HS-27A (cell line): ENCODE results near the gene BDH1.

Experiments used
- DNase-seq: peaks from one replicate; pipeline ENCODE4 v3.0.0-alpha.2; 2012; ENCODE audit warnings: low read depth, missing footprints

The BDH1 gene

DNA sequence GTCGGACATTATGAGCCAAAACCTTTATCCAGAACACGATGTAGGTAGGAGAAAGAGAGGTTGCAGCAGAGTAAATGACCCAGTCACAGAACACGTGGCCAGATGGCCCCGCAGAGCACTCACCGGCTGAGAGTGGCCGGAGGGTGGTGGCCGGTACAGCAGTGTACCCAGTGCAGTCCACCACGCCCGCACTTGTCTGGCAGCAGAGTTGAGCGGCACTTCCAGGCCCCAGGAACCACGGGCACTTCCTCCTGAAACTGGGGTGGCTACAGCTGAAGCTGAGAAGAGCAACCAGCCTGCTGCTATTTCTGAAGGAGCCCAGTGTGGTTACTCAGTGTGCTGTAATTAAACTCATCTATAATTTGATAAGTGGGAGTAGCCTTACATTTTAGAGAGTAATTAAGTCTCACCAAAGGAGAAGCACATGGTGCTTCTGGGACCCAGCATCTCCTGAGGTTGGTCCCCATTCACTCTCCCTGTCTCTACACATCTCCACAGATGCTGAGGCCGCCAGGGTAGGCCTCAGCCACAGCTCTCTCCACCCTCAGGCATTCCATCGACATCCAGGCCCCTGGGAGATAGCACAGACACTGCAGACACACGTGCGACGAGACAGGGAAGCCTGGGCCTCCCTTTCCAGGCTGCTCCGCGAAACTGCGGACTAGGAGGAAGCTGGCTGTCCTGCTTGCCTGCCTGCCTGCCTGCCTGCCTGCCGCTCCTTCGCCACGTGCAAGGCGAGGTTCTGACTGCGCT, 49.8 kb downstream of the BDH1 start:
- DNase-seq: no peak

DNA sequence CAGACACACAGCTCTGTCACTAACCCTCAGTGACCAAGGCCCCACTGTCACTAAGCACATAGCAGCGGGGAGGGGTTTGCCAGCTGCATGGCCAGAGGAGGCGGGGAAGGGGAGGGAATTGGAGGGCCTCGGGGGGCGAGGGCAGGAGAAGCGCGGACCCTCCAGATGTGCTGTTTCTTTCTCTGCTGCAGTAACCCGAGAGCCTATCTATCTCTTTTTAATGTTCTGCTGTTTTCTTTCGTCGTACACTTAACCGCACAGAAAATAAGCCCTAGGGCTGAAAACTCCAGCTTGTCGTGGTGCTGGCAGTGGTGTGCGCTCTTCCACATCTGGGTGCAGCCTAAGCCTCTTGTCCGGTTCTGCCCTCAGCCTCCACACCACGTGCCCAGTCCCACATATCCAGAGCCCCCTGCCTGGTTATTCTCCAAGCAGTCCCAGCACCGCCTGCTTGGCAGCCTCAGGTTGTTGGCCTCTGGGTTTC, 51.1 kb downstream of the BDH1 start:
- DNase-seq: no peak

DNA sequence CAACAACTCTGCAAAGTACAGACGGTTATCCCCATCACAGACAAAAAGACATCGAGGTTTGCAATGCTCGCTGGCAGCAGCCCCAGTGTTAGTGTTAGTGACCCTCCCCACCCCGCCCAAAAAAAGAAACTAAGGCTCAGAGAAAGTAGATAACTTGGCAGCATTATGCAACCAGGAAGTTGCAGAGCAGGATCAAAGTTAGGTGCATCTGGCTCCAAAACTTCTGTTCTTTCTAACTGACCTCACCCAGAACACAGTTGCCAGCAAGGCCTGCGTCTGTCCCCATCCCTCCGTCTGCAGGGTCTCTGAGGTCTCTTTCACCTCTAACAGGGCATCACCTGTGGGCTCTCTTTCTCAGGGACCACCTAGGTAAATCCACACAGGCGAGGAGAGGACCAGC, 51.5 kb downstream of the BDH1 start:
- no peak for DNase-seq

DNA sequence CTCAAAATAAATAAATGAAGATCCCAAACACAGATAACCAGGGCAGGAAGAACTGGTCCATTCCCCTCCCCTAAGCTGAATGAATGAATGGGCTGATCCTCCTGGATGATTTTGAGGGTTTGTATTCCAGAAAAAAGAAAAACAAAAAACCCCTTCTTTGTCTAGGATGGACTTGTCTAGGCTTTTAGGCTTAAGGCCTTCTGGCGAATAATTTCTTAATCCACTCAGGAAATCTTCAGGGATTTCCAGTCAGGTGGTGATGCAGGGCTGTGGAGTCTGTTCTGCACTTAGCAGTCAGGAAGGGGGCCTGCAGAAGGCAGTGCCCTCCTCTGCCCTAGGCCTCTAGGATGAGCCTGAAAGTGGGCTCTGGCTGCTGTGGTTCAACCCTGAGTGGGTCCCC, 52.1 kb downstream of the BDH1 start:
- DNase-seq: no peak

DNA sequence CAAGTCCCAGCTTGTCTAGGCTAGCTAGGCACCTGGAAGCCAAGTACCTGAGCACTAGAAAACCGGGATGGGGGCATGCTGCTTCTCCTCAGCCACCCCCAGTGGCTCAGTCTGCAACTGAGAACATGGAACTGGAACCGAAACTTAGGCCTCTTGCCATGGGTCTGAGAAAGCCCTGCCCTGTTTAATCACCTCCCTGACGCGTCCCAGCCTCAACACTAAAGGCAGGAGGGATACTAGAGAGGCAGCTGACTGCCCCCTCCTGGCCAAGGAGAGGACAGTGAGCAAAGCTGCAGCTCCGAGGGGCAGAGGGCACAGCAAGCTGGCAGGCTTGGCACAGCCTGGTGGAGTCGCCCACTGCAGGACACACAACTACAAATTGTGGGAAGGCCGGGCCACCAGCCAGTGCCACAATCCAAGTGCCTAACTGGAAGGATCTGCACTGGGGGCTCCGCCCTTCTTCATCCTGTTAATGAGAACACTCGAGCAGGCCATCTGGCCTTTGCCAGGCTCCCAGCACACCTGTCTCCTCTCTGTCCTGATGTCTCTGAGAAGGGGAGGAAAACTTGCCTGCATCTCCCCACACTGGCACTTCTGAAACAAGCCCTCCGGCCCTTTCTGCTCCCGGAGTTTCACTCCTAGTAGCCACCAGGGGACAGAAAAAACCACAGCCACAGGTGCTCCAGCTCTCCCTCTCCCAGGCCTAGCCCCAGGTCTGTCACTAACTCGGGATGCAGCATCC, 53.7 kb downstream of the BDH1 start:
- DNase-seq: peak; percentile 84

DNA sequence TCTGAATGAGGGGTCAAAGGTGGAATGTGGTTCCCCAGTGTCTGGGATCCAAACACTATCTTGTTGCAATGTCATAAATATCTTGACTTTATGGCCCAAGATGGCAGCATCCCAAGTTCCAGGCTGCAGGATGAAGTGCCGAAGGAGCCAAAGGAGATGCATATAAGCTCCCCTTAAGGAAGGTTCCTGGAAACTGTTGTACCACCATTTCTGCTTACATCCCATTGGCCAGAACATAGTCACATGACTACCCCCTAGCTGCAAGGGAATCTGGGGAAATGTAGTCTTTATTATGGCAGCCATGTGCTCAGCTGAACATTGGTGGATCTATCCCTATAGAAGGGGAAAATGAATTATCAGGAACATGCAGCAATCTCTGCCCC, 54.3 kb downstream of the BDH1 start:
- DNase-seq: peak; percentile 79

DNA sequence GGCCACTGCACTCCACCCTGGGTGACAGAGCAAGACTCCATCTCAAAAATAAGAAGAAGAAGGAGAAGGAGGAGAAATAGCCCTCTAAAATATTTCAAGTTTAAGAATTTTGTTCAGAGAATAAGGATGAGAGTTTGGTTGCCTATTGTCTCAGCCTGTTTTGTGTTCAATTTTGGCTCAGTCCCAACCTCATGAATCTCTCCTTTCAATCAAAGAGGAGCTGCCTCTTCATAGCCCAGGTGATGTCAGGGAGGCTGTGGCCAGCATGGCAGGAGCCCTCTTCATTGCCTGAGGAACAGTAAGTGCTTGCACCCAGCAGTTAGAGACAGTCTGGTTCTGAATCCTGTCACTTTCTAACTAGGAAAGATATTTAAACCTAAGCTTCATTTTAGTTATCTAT, 55.0 kb downstream of the BDH1 start:
- DNase-seq: no peak

DNA sequence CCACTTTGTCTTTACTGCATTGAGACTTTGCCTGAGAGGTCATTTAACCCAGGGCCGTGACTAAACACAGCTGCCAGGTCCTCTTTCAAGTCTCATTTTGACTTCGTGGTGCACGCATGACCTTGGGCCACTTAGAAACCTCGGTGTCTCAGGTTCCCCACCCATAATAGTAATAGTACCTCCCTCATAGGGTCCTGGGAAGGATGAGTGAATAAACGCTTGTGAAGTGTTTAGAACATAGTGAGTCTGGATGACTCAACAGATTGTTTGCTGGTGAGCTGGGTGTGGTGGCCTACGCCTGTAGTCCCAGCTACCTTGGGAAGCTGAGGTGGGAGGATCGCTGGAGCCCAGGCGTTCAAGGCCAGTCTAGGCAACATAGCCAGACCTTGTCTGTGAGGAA, 56.3 kb downstream of the BDH1 start:
- DNase-seq: peak; percentile 75

DNA sequence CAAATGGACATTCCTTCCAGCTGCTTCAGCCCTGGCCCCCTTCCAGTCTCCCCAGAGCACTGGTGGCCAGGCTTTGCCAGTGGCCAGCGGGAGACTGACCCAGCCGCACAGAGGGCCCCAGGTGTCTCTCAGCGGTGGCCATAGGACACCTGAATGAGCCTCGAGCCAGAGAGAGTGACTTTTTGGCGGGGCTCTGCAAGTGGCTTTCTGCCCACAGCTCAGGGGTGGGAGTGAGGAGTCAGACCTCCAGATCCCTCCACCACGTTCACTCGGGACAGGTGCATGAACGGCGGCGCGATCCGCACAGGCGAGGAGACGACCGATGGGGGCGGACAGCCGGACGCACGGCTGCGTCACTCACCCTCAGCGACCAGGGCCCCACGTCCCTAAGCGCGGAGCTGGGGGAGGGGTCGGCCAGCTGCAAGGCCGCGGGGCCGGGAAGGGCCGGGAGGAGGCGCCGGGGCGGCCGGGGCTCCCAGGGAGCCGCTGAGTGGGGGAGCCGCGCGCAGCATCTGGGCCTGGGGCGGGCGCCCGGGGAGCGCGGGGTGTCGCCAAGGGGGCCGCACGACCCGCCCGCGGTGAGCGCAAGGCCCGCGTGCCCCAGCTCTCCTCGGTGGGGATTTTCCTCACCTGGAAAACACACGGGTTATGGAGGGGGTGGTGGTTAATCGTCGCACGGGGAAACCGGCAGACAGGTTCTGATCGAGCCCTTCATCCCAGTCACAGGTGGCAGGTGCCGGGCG, 57.1 kb downstream of the BDH1 start:
- no peak for DNase-seq

DNA sequence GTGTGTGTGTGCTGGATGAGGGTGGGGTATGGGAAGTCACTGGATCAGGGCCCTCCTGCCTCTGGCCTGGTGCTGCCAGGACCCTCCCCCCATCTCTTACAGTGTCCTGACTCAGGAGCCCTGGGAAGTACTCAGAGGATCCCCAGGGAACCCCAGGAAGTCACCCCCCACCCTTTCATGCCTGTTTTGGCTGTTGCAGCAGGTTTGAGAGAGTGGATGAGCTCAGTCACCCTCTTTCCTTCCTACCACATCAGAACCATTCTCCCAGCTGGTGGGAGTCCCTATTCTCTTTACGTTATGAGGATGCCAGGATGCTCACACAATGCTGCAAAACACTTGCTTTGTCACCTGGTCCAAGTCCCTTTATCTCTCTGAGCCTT, 59.0 kb downstream of the BDH1 start:
- DNase-seq: no peak

DNA sequence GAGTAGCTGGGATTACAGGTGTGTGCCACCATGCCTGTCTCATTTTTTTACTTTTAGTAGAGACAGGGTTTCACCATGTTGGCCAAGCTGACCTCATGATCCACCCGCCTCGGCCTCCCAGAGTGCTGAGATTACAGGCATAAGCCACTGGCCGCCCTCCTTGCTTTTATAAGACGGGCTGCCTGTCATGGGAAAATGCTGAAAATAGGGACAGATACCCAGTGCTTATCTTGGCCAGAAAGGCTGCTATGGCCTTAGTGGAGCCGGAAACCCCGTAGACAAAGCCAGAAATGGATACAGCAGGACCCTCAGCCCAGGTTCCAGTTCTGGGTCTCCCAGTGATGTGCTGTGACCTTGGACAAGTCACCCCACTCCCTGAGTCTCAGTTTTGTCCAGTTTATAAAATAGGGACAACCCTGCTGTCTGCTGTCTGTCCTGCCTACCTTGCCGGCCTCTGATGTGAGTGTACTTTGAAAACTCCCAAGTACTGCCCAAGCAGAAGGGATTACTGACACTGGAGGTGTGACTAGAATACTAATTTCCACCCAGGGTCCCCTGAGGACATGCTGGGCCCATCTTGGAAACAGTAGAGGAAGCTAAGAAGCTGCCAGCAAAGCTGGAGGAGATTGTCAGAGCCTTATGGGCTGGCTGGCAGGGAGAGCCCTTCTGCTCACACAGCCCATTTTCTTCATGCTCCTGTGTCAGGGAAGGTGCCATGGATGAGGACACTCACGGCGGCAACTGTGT, 59.6 kb downstream of the BDH1 start:
- DNase-seq: no peak

DNA sequence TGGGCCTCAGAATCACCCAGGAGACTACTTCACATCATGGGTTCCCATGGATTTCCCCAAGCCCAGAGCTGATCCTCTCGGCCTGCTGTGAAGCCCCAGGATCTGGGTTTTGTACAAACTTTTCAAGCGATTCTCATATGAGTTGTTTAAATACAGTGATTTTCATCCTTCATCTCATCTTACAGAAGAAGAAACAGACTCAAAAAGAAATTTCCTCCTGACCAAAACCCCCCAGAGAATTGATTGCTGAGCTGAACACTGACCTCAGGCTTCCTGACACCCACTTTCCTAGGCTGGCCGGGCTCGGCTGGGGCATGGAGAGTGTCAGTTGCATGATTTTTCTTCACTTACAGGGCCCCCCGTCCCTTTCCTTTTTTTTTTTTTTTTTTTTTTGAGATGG, 60.3 kb downstream of the BDH1 start:
- no peak for DNase-seq

DNA sequence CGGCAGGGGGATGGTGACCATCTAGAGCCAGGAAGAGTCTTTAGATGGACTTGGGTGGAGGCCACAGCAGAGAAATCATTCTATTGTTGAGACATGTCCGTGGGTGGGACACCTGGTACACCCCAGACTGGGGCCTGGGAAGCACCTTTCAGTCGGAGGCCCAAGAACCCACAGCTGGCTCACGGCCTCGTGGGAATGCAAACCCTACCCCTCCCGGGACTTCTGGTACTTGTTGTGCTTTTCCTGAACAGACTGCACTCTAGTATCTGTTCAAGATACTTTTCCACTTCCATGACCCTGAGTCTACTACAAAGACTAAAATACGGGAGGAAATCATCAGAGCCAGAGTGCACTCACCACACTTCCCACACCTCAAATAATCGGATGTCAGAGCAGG, 60.7 kb downstream of the BDH1 start:
- no peak for DNase-seq

DNA sequence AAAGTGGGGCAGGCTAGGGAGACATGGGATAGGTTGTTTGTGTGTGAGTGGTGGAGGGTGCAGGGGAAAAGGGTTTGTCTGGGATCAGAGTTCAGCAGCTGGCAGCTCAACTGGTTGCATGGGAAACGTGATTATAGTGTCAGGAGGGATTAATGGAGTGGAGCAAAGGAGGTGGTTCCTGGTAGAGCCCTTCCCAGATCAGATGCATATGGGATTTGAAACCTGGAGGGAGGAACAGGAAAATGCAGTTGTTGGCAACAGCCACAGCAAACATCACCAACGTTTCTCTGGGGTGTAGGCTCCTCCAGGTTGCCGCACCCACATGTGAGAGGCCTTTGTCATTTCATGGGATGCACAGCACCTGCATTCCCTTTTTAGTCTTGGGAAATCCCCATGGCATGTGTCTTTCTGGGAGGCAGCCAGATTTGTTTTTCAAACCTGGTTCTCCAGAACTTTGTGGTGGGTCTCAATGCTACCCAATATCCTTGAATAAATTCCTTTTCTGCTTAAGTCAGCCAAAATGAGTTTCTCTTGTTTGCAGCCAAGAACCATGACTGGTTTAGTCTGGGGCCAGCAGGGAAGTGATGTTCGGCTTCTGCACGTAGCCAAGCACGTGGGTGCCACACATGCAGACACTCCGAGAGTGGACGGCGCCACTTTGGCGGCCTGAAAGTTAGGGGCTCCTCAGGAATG, 61.3 kb downstream of the BDH1 start:
- no peak for DNase-seq

DNA sequence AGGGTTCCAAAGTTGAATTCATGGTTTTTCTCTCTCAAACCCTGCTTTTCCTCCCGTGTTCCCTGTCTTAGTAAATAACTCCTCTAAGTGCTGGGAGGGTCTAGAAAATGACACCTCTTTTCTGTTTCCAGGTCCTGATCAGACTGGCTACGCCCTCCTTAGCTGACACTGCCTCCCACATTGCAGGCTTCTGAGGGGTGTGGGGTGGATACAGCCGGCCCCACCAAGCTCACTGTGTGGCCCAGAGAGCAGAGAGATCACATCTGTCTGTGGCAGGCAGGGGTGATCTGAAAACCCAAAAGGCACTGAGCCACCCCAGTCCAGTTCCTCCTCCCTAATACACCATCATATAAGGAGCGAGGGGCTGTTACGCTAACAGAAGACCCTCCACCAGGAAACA, 62.7 kb downstream of the BDH1 start:
- DNase-seq: no peak

DNA sequence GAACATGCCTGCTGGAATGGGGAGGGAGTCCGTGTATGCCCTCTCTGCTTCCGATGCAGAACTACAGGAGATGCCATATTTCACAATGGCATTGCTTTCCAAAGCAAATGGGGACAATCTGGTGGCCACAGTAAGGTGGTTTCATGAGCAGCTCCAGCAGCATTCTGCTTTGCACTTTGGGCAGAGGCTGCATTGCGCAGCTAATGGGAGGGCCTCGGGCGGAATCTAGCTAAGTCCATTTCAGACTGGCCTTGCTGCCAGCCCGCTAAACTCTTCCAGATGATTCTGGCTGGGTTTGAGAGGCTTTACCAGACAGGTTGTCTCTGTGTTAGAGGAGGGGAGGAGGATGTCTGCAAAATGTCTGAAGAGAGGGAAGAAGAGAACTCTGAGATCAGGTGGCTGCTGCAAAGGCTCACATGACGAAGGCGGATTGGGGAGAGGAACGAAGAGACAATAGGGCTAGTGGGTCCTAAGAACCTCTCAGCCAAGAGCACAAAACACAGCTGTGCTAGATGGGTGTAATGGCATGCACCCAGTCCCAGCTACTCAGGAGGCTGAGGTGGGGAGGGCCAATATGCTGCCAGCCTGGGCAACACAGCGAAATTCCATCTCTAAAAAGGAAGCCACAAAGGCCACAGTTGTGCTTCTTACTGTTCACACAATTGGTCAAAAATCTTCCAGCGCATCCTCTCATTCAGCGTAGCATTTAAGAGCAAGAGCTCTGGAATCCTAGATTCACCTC, 63.7 kb downstream of the BDH1 start:
- DNase-seq: no peak

DNA sequence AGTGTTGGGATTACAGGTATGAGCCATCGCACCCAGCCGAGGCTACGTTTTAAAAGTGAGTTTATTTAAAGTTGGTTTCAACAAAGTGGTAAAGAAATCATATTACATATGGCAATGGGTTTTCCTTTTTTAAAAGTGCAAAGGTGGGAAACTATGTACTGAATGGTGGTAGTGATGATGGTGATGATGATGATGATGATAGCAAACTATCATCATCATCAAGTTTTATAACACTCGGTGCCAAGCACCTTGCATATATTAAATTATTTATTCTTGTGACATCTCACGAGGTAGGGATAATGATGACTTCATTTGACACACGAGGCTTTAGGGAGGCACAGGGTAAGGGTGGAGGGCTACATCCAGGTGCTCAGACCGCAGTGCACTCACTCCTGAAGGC, 64.3 kb downstream of the BDH1 start:
- DNase-seq: no peak

DNA sequence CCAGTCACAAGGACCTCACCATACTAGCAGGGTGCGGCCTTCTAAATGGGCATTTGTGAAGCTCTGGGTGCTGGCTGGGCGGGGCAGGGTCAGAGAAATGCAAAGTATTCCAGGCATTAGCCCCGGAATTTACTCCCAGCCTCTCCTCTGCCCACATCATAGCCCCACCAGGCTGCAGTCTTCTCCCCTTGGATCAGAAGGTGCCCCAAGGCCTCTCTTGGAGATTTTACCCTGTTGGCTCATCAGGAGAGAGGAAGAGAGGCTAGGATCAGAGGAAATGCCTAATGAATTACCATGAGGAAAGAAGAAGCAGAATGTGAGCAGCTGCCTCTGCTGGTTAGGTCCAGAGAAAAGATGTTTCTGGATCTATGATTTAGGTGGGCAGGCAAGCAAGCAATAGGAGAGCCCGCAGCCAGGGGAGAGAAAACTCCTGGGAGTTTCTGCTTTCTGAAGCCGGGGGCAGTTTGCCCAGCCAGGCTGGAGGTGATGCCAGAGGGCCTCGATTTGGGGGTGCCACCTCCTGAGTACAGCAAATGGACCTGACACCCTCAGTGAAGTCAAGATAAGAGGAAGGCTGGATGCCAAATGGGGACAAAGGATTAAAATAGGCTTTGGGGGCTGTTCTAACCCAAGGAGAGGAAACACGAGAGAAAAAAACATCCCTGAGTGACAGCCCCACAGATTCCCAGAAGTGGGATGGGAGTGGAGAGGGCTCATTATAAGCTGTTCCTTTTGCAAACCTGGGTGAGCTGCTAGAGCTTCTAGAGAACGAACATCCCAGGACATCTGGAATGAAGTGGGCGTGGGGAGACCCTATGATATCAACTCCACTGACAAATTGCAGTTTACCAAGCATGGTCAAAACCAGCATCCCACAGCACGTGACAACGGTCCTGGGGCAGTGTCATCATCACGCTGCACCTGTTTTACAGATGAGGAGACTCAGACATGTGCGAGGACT, 65.4 kb downstream of the BDH1 start:
- peak; percentile 96 for DNase-seq

DNA sequence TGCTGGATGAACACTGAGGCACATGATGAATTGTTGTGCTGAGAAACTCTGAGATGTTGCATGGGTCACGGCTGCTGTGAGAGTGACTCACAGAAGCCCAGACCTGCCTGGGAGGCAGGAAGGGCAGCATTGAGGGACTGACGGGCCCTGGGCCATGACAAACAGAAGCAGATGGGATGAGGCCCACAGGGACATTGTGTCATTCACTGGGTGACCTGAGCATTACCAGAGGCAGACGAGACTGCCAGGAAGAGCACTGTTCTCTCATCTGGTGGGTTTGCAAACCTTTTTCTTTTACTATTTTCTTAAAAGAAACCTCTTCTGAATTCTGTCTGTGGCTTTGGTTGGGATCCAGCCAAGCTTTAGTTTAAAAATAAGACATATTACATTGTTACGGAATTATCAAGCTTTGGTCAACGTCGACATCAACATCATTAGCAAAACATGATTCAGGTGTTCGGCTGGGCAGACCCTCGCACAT, 67.8 kb downstream of the BDH1 start:
- peak; percentile 93 for DNase-seq

DNA sequence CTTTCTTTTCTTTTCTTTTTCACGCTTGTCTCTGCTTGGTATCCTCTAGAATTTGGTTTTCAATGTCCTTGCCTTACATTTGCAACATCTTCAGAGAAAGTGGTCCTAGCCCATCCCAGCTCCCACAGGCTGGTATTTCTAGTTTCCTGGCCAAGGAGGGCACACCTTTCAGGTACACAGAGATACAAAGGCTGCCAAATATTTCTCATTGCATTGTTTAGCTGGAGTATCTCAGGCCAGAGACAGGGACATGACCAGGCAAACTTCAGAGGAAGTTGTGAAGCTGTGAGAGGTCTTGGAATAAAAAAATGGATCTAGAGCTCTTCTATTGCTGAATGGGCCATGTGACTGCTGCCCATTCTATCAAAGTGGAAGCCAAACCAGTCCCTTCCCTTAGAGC, 68.9 kb downstream of the BDH1 start:
- no peak for DNase-seq
